NCI-H748 treated with DMSO at 0.1 percent for 48 hours (cell line): ENCODE data around the gene CBLL1.

Experiments
- DNase-seq: peaks from one replicate; lab custom pipeline; 2025; lab: John Stamatoyannopoulos, UW

The CBLL1 gene

GRCh38 chr7:107742678-107743566 lies 1.0 kb upstream of the CBLL1 start:
- no peak for DNase-seq

- DNase-seq = no peak
These were observed 406 bp downstream of the CBLL1 start for GRCh38 chr7:107744345-107744750.

DNA sequence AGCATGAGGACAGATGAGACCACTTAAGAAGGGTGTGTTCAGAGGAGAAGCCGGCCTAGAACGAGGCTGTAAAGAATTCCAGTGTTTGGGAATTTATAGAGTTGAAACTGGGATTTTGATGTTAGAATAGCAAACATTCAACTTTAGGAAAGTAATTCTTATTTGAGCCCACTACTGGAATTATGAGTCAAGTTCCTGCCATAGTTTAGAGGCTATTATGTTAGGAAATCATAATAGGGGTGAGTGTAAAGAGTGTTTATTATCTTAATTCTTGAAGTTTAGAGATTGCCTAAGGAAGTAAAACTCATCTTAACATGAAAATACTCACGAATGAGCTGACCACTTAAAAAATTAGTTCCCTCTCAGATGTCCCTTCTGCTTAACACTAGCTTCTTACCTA lies 2.1 kb downstream of the CBLL1 start:
- no peak for DNase-seq

- no peak for DNase-seq
These were observed 7.2 kb downstream of the CBLL1 start for GRCh38 chr7:107751113-107751512.

GRCh38 chr7:107754642-107755041 lies 10.7 kb downstream of the CBLL1 start:
- no peak for DNase-seq

DNA sequence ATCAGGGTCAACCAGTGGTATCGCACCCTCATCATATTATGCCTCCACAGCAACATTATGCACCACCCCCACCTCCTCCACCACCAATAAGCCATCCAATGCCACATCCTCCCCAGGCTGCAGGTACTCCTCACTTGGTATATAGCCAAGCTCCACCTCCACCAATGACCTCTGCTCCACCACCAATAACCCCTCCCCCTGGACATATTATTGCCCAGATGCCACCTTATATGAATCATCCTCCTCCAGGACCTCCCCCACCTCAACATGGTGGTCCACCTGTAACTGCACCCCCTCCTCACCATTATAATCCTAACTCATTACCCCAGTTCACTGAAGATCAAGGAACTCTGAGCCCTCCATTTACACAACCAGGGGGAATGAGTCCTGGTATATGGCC lies 14.7 kb downstream of the CBLL1 start:
- DNase-seq = no peak

DNA sequence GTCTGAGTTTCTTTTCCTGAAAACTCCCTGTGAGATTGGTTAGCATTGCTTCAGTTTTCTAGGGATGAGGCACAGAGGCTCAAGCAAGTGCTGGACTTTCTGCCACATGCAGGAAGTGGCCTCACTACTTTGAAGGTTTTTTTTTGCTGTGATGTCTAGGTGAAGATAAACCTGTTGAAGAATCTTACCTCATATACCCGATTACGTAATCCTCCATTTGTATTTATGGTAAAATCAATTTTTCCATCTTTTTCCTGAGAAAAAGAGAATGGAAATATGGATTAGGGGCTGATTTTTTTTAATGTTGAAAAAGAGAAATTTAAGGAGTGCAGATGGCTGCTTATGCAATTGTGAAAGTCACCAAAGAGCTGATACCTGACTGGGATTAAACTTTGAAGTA lies 23.4 kb downstream of the CBLL1 start:
- no peak for DNase-seq

DNA sequence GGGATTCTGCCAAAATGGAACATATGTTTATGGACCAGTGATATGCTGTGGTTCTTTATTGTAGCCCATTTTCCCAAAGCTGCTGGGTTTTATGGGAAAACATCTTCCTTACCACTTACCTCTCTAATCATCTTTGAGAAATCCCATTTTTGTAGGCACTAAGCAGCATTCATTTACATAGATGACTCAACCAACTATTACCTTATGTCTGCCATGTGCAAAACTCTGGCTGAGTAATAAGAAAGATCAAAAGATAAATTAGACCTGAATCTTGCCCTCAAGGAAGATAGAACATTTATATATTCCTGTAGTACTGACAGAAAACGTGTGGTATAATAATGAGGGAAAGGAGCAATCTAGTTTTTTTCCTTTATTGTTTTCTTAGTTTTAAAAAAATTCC lies 24.3 kb downstream of the CBLL1 start:
- DNase-seq = no peak

- DNase-seq = no peak
These were observed 29.1 kb downstream of the CBLL1 start for GRCh38 chr7:107773027-107773426.

DNA sequence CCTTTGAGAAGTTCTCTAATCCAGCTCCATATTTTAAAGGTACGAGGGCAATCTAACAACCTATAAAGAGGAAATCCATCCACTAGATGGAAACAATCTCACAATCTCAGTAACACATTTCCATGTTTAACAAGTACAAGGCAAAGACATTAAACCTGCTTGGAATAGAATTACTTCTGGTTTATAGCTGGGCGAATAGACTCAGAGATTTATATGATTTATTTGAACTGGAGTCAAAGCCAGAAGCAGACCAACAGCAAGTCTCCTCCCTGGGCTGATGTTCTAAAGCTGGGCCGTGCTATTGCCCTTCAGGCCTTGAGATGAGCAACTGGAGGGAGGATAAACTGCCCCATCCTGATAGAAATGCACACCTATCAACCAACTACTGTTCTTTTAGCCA lies 33.8 kb downstream of the CBLL1 start:
- no peak for DNase-seq

- no peak for DNase-seq
These were observed 34.3 kb downstream of the CBLL1 start for GRCh38 chr7:107778283-107778682.

DNA sequence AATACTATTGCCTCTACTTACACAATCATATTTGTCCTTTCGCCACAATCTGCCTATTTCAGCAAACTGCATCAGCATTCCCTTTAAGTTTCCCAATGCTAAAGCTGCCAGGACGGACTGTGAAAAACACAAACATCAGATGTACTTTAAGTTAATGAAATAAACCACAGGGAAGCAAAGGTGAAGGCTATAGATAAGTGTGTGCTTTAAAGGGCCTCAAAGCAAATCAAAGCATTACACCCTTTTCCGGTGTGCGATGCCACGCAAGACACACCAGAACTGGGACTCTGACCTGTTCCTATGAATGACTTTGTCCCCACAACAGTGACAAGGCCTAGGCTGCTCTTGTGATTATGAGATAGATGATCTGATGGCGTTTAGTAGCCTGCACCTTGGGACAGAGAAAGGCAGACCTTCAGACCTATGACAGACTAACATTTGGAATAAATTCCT lies 35.7 kb downstream of the CBLL1 start:
- DNase-seq = no peak

GRCh38 chr7:107782374-107782773 lies 38.4 kb downstream of the CBLL1 start:
- no peak for DNase-seq

- no peak for DNase-seq
These were observed 39.7 kb downstream of the CBLL1 start for GRCh38 chr7:107783648-107784047.

- DNase-seq = no peak
These were observed 41.2 kb downstream of the CBLL1 start for GRCh38 chr7:107785170-107785569.

- no peak for DNase-seq
These were observed 42.0 kb downstream of the CBLL1 start for GRCh38 chr7:107785926-107786325.

GRCh38 chr7:107788216-107788615 lies 44.3 kb downstream of the CBLL1 start:
- no peak for DNase-seq

DNA sequence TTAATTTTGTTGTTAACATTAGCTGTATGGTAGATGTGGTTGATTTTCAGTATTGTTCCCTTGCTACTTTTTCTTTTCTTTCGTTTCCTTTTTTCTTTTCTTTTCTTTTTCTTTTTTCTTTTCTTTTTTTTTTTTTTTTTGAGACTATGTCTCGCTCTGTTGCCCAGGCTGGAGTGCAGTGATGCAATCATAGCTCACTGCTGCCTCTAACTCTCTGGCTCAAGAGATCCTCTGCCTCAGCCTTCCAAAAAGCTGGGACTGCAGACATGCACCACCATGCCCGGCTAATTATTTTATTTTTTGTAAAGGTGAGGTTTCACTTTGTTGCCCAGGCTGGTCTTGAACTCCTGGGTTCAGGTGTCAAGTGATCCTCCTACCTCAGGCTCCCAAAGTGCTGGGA lies 44.7 kb downstream of the CBLL1 start:
- DNase-seq = no peak

- no peak for DNase-seq
These were observed 45.7 kb downstream of the CBLL1 start for GRCh38 chr7:107789647-107790046.

GRCh38 chr7:107792364-107792763 lies 48.4 kb downstream of the CBLL1 start:
- DNase-seq = no peak

GRCh38 chr7:107799647-107800264 lies 55.8 kb downstream of the CBLL1 start:
- DNase-seq = no peak

DNA sequence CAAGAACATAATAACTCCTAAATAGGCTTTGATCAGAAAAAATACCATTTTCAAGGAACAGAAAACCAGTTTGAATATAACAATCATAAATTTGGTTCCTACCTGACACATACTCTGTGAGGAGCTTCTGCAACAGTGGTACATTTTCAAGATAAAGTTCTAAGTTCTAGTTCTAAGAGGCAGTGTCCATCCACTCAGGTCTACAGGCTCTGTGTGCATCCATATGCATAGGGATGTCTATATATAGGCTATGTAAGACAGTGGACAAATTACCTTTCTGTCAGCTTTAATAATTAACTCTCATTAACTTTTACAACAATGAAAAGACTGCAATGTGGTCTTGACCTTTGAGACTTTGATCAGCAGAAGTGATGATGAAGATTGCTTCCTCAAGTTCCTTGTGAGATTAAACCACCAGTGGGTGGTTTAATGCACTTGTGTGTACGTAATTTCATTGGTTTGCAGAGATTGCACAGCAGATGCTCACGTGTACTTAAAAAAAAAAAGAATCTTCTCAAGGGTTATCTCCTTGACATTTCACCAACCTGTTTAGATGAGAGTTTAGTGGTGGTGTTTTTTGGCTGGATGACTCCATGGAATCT lies 59.2 kb downstream of the CBLL1 start, which contains the start of gene SLC26A3:
SLC26A3 (minus strand) TSS at position 215 of the 602 bp plus-strand sequence. CDS start 8,714 bp downstream, outside the sequence.
- DNase-seq = no peak

- DNase-seq = no peak
These were observed 65.2 kb downstream of the CBLL1 start for GRCh38 chr7:107809179-107809578.
